GM19328 (cell line): ENCODE measurements around the gene KREMEN1.

ENCODE experiments used
- ATAC-seq: cut with Tn5 transposase; IDR thresholded peaks from one replicate; pipeline ENCODE4 v1.9.1; 2021; ENCODE audit warnings: mild to moderate bottlenecking, moderate library complexity; ENCODE audit not compliant: unreplicated experiment

Gene KREMEN1

DNA sequence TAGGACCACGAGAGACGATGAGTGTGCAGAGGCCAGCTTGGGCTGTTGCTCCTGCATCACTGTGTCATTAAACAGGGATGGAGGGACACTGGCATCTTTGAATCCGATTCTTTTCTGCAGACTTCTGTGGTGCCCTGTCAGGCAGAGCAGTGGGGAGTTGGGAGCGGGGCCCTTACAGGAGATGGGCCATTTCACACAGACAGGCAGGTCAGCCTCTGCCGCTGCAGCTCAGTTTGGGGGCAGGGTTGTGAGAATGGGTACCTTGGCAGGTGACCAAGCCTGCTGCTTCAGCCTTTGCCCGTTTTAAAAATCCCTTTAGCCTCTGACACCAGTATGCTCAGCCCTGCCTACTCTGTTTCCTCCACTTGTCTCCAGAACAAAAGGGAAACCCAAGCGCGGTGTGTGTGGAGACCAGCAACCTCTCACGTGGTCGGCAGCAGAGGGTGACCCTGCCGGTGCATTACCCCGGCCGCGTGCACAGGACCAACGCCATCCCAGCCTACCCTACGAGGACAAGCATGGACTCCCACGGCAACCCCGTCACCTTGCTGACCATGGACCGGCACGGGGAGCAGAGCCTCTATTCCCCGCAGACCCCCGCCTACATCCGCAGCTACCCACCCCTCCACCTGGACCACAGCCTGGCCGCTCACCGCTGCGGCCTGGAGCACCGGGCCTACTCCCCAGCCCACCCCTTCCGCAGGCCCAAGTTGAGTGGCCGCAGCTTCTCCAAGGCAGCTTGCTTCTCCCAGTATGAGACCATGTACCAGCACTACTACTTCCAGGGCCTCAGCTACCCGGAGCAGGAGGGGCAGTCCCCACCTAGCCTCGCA is 23.8 kb upstream of the KREMEN1 start:
- ATAC-seq = no peak

DNA sequence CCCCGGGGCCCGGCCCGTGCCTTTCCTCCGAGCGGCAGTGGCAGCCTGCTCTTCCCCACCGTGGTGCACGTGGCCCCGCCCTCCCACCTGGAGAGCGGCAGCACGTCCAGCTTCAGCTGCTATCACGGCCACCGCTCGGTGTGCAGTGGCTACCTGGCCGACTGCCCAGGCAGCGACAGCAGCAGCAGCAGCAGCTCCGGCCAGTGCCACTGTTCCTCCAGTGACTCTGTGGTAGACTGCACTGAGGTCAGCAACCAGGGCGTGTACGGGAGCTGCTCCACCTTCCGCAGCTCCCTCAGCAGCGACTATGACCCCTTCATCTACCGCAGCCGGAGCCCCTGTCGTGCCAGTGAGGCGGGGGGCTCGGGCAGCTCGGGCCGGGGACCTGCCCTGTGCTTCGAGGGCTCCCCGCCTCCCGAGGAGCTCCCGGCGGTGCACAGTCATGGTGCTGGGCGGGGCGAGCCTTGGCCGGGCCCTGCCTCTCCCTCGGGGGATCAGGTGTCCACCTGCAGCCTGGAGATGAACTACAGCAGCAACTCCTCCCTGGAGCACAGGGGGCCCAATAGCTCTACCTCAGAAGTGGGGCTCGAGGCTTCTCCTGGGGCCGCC is 23.1 kb upstream of the KREMEN1 start:
- ATAC-seq = no peak

DNA sequence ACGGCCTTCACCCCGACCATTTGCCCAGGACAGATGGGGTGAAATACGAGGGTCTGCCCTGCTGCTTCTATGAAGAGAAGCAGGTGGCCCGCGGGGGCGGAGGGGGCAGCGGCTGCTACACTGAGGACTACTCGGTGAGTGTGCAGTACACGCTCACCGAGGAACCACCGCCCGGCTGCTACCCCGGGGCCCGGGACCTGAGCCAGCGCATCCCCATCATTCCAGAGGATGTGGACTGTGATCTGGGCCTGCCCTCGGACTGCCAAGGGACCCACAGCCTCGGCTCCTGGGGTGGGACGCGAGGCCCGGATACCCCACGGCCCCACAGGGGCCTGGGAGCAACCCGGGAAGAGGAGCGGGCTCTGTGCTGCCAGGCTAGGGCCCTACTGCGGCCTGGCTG is 22.4 kb upstream of the KREMEN1 start:
- ATAC-seq = no peak

DNA sequence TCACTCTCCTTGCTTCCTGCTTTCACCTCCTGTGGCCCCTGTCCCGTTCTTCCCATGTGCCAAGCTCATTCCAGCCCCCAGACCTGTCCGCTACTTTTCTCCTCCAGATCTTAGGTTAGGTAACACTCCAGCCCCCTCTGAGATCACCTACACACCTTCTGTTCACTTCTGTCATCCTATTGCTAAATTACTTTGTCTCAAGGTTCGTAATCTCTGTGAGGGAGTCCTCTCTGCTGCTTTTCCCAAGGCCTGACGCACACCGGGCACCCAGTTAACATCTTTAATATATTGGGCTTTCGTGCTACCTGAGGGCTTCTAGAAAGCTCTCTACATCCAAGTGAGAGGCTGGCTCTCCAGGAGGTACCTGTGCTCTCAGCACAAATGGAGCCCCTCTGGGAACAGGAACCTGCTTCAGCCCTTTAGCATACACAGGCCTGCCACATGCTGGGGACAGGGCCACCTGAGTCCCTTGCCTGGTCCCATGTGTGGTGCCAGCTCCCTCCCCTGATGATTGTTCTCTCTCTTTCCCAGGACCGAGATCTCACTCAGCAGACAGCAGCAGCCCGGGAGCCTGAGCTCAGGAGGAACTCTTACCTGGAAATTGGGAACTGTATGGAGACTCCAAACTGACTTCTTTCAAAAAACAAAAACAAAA is 19.7 kb upstream of the KREMEN1 start:
- ATAC-seq = no peak

DNA sequence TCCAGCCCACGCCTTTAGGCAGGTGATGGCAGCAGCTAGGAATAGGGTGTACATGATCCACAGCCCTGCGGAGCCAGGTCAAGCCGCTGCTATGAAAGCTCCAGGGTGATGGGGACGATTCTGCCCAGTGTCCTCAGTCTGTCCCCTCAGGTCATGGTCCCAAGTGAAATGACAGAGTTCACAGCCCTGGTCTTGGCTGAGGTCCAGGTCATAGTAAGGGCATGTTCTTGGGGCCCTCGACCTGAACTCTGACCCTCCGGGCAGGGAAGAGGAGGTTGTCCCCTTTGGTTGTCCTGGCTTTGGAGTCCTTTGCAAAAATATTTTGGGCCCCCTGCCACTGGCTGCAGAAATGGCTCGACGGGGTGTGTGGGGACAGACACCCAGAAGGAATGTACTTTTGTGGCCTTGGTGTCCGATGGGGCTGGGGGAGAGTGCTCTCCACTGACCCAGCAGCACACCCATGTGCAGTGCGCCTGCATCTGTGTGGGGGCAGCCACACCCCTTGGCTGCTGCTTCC is 18.5 kb upstream of the KREMEN1 start:
- ATAC-seq = no peak

DNA sequence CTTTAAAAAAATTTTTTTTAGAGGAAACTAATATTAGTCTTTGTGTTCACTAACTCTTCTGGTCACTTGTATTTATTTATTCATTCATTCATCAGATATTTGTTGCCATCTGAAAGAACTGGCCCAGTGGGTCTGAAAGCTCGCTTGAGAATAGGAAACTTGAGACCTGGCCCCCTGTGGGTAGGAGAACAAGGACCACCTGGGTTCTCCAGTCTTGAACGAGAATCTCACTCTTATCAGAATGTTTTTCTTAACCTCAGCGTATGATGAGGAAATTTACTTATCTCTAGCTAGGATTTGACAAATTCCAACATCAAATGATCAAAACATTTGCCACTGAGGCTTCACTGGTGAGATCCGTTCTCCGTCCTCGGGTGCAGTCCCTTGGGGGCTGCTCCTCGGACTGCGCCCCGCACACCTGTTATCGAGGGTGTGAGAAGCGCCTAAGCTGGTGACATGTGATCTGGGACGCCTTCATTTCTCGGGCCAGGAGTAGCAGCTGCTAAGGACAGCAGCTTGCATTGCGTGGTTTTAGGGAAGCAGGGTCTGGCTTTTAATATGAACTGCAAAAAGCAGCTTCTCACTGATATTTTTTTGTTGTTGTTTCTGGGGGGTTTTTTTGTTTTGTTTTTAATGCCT is 17.5 kb upstream of the KREMEN1 start:
- ATAC-seq = no peak

DNA sequence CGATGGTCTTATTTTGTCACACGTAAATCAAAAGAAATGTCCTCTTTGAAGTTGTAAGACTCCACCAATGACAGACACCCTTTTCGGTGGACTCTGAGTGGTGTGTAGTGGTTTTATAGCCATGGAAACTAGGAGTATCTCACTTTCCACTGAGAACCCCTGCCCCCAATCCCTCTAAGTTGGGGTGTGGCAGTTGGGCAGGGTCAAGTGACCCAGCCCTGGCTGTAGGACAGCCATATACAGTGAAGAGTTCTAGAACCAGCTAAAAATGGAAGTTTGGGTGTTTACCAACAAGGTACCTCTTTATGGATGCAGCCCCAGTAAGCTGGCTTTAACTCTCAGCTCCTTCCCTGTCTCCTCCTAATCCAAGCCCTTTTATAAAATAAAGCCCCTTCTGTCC is 16.4 kb upstream of the KREMEN1 start:
- ATAC-seq = no peak

DNA sequence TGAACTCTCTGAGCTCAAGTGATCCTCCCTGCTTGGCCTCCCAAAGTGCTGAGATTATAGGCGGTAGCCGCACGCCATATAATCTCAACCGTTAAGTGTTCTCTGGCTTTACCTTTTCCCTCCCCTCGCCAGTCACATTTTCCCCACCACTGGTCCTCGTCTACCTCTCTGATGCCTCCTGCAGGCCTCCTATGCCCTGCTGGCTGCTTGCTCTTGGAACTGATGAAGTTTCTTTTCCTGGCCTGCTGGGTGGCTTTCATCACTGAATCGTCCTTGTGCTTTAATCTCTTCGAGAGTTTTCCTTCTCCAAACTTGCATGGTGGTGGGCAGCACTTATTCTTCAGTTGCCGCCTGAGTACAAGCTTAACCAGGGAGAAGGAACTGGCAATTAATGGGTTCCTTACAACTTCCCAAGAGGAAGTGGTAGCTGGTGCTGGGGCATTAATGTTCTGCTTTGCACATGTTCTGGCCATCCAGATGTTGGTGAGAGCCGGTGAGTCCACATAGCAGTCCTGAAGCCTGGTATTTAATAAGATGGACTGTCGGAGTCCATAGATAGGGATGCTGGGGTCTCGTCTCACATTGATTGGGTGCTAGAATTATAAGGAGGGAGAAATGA is 12.5 kb upstream of the KREMEN1 start:
- ATAC-seq = no peak

DNA sequence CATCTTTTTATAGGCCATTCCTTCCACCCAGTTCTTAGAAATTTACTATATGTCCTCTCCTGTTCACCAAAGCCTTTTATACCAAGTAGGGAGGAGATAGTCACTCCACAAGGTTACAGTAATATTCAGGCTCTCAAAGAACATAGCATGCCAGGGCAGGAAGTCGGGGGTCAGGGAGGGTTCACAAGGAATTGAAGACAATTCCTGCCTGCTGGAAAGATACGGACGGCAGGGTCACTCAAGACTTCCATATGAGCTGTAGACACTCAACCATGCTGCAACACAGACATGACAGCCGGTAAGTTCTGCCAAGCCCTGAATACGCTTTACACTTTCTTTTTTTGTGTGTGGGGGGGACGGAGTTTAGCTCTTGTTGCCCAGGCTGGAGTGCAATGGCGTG is 11.9 kb upstream of the KREMEN1 start:
- ATAC-seq = no peak

DNA sequence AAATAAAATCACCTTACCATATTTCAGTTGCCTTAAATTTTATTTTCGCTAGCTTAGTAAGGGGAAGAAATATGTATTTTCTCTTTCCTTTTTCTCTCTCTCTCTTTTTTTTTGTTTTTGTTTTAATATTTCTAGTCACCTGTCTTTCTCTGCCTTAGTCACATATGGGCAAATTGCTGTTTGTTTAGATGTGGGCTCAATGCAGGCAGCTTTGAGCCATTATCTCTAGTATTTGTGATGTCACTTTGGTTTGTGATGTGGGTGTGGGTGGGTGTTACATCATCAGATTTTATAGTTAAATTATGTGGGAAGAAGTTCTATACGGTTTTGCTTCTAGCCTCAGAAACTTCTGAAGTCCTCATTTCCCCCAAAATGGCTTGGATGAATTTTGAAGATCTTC is 11.1 kb upstream of the KREMEN1 start, which contains the start of gene C22orf31:
TSS of gene C22orf31 (minus strand) at position 59 of the 400 bp plus-strand sequence. CDS start at position 20, 39 bp downstream.
- ATAC-seq = no peak

DNA sequence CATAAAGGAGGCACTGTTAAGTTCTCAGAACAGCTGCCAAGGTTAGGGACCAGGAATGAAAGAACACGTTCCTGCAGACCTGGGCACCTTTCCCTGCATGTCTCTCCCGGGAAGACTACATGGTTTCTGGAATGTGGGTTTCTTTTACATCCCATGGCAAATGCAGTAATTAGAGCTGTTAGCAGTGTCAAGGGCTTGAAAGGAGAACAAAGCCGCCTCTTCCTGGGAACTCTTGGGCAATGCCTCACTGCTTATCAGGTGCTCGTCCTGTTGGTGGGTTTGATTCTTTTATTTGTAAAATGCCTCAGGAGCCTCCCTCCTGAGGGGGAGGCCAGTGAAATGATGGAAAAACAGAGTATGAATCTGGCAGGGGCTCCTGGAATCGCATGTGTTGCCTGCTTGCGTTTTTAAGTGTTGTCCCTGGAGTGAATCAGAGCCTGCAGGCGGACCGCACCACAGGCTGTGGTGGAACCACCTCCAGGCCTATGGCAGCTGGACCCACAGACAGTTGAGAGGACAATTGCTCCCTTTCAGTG is 10.5 kb upstream of the KREMEN1 start:
- no peak for ATAC-seq

DNA sequence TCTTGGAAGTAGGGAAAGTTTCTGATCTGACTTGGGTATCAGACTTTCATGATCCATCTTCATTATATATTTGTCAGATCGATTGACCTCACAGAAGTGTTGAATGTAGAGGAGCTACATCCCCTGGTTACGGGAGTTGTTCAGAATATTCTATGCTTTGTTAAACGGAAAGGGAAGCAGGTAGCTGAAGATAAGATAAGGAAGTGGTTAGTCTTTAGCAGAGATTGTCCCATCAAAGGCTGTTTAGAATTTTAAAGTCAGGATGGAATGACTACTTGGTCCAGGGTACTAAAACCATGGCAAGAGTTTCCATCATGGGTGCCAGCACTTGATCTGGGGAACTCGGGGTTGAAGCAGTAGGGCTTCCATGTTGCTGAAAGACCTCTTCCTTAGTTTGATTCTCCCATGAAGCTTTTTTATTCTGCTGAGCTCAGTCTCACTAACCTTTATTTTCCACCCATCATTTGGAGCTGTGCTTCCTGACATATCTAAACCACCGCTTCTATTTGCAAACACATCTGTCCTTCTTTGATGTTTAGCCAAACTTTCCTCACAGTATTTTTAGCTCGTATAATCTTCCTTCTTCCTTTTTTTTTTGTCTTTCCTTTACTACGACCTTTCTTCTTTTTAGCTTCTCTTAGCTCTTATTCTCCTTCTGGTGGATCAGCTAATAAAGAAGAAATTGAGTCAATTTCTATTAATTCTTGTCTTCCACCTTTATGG is 7.2 kb upstream of the KREMEN1 start:
- no peak for ATAC-seq

DNA sequence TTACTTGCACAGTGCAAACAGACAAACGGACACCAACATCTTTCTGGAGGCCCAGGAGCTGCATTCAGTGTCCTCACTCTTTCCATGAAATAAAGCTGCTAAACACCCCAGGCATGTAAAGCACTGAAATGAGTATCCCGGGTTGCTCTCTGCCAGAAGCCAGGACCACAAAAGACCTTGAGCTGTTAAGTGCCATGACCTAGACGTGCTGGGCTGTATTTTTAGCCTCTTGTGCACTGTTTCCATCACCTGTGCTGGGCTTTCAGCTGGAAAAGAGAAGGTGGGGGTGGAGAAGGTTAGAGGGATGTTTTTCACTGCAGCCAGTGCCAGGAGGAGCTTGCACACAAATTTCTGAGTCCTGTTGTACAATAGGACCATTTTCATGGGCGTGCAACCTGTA is 3.4 kb upstream of the KREMEN1 start:
- ATAC-seq = no peak

DNA sequence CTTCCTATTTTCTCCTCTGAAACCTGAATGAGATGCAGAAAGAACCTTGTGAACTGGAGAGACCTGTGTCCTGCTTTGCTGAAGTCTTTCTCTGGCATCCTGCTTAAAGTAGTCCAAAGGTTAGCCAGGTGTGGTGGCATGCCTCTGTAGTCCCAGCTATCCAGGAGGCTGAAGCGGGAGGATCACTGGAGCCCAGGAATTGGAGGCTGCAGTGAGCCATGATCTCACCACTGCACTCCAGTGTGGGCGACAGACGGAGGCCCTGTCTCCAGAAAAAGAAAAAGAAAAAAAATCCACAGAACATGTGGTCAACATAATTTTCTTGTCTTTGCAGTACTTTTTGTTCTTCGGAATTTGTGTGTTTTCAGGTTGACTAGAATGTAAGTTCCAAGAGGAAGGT is 2.3 kb upstream of the KREMEN1 start:
- no peak for ATAC-seq

DNA sequence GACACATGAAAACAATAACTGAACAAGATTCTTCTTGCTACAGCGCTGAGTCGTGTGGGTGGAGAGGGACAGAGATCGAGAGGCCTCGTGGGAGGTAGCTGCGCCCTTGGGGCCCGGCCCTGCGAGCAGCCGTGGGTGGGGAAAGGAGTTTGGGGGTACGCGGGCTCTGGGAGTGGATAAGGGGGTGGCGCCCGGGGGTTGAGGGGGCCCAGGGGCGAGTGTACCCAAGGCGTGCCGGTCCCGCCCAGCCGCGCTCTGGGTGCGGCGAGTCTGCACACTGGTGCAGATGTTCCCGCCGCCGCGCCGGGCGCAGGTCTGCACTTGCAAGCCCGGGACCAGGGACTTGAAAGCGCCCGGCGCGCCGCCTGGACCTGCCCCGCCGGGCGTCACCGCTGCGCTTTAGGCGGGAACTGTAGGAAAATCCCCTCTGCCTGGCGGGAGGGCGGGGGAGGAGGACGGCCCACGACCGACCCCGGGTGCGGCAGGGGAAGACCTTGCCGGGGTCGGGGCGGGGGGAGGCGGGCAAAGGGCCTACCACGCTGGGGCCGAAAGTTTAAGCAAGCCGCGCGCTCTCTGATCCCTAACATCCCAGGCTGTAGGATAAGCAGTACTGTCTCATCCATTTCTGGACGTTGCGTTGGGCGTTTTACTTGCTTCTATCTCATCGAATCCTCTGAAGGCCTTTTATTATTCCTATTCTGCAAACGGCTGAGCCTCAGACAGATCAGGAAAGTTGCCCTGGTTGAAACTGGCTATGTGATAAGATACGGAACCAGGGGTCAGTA is 1.4 kb upstream of the KREMEN1 start:
- ATAC-seq = no peak

DNA sequence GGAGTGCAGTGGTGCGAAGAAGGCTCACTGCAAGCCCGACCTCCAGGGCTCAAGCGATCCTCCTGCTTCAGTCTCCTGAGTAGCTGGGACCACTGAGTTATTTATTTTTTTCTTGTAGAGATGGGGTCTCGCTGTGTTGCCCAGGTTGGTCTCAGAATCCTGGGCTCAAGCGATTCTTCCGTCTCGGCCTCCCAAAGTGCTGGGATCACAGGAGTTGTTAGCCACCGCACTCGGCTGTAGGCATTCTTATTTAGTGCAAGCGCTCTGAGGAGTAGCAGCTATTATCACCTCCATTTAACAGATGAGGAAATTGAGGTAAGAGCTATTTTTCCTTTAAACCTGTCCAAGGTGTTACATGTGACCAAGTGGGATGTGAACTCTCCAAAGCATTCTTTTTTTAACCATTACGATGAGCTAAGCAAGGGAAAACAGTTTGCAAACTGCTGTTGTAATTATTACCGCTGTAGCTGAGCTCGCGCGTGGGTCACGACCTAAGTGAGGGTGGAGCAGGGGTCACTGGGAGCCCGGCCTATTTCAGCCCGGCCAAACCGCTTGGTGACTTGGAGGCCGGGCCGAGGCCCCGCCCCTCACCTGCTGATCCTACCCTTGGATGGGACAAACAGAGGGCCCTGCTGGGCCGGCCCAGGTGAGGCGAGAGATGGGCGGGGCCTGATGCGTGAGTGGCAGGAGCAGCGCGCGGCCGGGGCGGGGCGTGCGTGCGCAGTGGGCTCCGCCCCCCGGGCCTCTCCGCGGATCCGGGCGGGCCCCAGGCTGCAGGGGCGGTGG is 449 bp upstream of the KREMEN1 start:
- ATAC-seq = peak; percentile 77

DNA sequence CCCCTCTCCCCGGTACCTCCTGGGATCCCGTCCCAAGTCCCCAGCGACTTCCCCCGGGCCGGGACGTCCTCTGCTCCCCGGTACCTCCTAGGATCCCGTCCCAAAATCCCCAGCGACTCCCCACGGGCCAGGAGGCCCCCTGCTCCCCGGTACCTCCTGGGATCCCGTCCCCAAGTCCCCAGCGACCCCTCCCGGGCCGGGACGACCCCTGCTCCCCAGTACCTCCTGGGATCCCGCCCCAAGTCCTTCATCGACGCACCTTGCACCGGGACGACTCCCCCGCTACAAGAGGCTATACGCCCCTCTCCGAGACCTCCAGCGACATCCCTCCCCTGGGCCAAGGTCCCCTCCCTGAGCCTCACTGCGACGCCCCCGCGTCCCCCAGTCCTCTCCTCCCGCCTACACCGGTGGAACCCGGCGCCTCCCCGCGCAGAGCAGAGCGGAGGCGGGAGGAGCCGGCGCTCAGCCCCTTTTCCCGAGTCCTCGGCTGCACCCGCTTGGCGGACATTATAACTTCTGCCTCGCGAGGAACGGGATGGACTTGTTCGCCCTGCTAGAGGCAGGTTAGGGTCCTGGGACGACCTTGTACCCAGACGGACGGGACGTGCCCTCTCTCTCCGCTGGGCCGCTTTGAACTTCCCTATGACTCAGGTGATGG is 912 bp downstream of the KREMEN1 start:
- no peak for ATAC-seq

DNA sequence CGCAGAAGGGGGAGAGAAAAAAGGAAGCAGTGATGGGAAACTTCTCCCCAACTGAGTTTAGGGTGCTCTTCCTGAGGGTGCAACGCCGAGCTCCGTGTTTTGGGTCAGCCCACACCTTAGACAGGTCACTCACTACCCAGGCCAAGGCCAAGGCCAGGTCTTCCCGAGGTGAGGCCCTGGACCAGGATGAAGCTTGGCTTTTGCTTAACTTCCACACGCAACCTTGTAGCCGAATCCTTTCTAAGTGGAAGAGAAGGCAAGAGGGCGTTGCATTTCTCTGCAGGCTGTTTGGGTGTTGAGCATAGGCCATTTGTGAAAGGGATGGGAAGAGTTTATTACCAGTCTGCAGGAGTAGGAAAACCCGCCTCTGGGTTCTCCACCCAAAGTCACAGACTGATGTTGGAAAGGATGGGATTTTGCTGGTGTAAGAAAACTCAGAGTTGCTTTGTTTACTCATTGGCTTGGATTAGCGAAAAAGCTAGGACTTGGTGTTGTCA is 1.5 kb downstream of the KREMEN1 start:
- no peak for ATAC-seq
